GM12878 (cell line): Measurements from ENCODE around the gene STK32A.

Source experiments
- FOXM1 ChIP-seq: IDR thresholded peaks from 2 replicates; pipeline ENCODE4 v1.6.1; 2012; ENCODE audit warnings: low read depth, mild to moderate bottlenecking, inconsistent platforms, low read length, moderate library complexity
- POLR2AphosphoS5 ChIP-seq: IDR thresholded peaks from 2 replicates; pipeline ENCODE4 v1.6.1; 2011; ENCODE audit warnings: mild to moderate bottlenecking, low read length, inconsistent platforms
- ZNF24 ChIP-seq: fragments of 450-650 bp; IDR thresholded peaks from 2 replicates; pipeline ENCODE4 v1.6.1; 2017; ENCODE audit warnings: antibody characterized with exemption, mild to moderate bottlenecking

- TF ChIP-seq ZNF24 (no peak), POLR2AphosphoS5 (no peak), FOXM1 (no peak)
These were observed 174.2 kb downstream of the STK32A start for GRCh38 chr5:147408980-147409379.
